A673 (cell line): ENCODE data around the gene MRPL43. TPM values are rescaled to one million over a fixed set of nuclear protein-coding genes. Genes with fewer than 3 reads are reported as not detected.

Experiments
- BruUV-seq: library from RNA; stranded (reverse); fragments of 400-500 nt; replicated peaks from 2 replicates; lab custom pipeline; 2021; lab: Mats Ljungman, UMichigan
- CTCF ChIA-PET: fragments of 300-600 bp; sonication (Branson Sonifier 250); formaldehyde crosslinking; loops from one replicate; lab custom pipeline; 2022; ENCODE audit warnings: antibody characterized with exemption; lab: Charles Lee
- POLR2A ChIA-PET: fragments of 300-600 bp; sonication (Branson Sonifier 250); formaldehyde crosslinking; loops from one replicate; lab custom pipeline; 2022; ENCODE audit warnings: antibody characterized with exemption; ENCODE audit not compliant: low non-redundant PET; lab: Charles Lee
- DNase-seq: peaks from one replicate; pipeline ENCODE4 v3.0.0-alpha.2; 2015; ENCODE audit warnings: low spot score
- H3K27ac ChIP-seq: fragments of 200-600 bp; sonication (generic); 2 replicates; pipeline ENCODE4 v1.5.1; 2016; ENCODE audit warnings: mixed run types, low read depth, mild to moderate bottlenecking, mixed read lengths, antibody characterized with exemption, low read length; ENCODE audit not compliant: poor library complexity, severe bottlenecking
- H3K27me3 ChIP-seq: fragments of 200-600 bp; sonication (generic); replicated peaks from 2 replicates; pipeline ENCODE4 v1.6.1; 2017; ENCODE audit warnings: mixed run types, low read depth, mild to moderate bottlenecking, mixed read lengths, antibody characterized with exemption, low read length; ENCODE audit not compliant: insufficient read depth, poor library complexity
- H3K36me3 ChIP-seq: fragments of 200-600 bp; sonication (generic); 2 replicates; pipeline ENCODE4 v1.6.1; 2016; ENCODE audit warnings: mixed run types, mild to moderate bottlenecking, mixed read lengths, antibody characterized with exemption, low read length; ENCODE audit not compliant: insufficient read depth, poor library complexity, severe bottlenecking
- H3K4me1 ChIP-seq: fragments of 200-600 bp; sonication (generic); 2 replicates; pipeline ENCODE4 v1.6.1; 2017; ENCODE audit warnings: mixed run types, mild to moderate bottlenecking, mixed read lengths, antibody characterized with exemption, low read length; ENCODE audit not compliant: insufficient read depth, poor library complexity, severe bottlenecking
- H3K4me3 ChIP-seq: fragments of 200-600 bp; sonication (generic); 2 replicates; pipeline ENCODE4 v1.5.1; 2016; ENCODE audit warnings: low read depth, mixed run types, mild to moderate bottlenecking, mixed read lengths, low read length; ENCODE audit not compliant: poor library complexity, severe bottlenecking
- H3K9me3 ChIP-seq: fragments of 200-600 bp; sonication (generic); 2 replicates; pipeline ENCODE4 v1.6.1; 2016; ENCODE audit warnings: mixed run types, low read depth, mild to moderate bottlenecking, mixed read lengths, antibody characterized with exemption, low read length; ENCODE audit not compliant: poor library complexity, severe bottlenecking
- CTCF ChIP-seq: fragments of 300-800, 200-600 bp; sonication (generic); conservative IDR thresholded peaks from 2 replicates; pipeline ENCODE4 v1.5.1; 2017; ENCODE audit warnings: low read depth, mild to moderate bottlenecking, antibody characterized with exemption, low read length, moderate library complexity, mixed read lengths
- EZH2 ChIP-seq: fragments of 200-600 bp; sonication (generic); IDR thresholded peaks from 2 replicates; pipeline ENCODE4 v1.6.1; 2017; ENCODE audit warnings: borderline replicate concordance, low read depth, mild to moderate bottlenecking, mixed read lengths, antibody characterized with exemption, low read length; ENCODE audit not compliant: poor library complexity, severe bottlenecking
- intact Hi-C: fragments of 100-400 bp; cut with micrococcal nuclease; formaldehyde crosslinking; loops from one replicate; pipeline ENCODE4 v1.10.0; 2022; ENCODE audit not compliant: unreplicated experiment
- total RNA-seq: library from RNA; stranded (reverse); gene quantifications from 2 replicates; pipeline ENCODE4 v1.2.3, GENCODE V29; 2021

The MRPL43 gene
- total RNA-seq, 1 experiment from 2014 or later = 80.4 TPM

DNA sequence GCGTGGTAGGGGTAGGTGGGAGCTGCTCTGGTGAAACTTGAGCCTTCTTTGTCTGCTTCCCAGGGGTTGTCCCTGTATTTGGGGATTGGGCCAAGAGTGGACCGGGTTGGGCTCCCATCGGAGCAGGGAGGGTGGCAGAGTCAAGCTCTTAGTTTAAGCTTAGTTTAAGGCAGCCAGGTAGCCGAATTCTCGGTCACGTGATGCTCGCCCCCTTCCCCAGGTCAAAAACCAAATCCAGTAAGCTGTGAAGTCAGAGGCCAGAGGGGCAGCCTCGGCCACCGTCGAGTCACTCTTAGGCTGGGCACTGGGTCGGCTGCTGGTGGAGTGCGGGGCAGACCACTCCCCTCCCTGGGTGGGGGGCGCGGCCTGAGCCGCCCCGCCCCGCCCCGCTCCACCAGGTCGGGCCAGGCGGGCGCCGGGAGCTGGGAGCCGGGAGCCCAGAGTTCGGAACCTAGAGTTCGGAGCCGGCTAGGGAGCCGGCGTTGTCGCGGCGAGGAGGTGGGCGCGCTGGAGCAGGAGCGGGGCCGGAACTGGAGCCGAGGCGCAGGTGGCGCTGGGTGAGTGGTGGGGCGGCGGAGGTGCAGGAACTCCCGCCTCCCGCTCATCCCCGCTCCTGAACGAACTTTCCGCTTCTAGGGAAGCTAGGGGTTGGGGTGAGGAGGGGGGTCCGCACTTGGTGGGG lies 9.5 kb upstream of the MRPL43 start:
- peaks cover 44% of the 10 kb centered on the region for H3K4me1 ChIP-seq
- H3K4me3 ChIP-seq = peak overlapping the region; percentile 88
- no peaks in the 10 kb centered on the region for H3K27me3 ChIP-seq
- CTCF ChIA-PET = interaction anchor here (0.5 to 2.3 kb wide), 4 partner anchors 9 to 62 kb away, joined by 3 to 23 read pairs (median 4); partner anchors contain the start of genes MRPL43, SEMA4G and TWNK
- intact Hi-C loops = loop anchor here (5.0 kb wide), 1 partner anchor 65 kb away; the partner anchor contains the start of gene KAZALD1
- POLR2A ChIA-PET = no interaction called here
- peaks cover 10% of the 10 kb centered on the region for H3K36me3 ChIP-seq
- H3K9me3 ChIP-seq = no peaks in the 10 kb centered on the region
- peak; percentile 42 for DNase-seq
- no TSS peak for BruUV-seq
- TF ChIP-seq CTCF (no peak), EZH2 (no peak)
- peak overlapping the region; percentile 98 for H3K27ac ChIP-seq

GRCh38 chr10:100995181-100995580 lies 7.9 kb upstream of the MRPL43 start:
- H3K4me1 ChIP-seq = peaks cover 36% of the 10 kb centered on the region
- H3K27ac ChIP-seq = peak overlapping the region; percentile 98
- BruUV-seq = no TSS peak
- no peak overlapping the region for H3K4me3 ChIP-seq
- H3K27me3 ChIP-seq = no peaks in the 10 kb centered on the region
- H3K36me3 ChIP-seq = peaks cover 24% of the 10 kb centered on the region
- TF ChIP-seq EZH2 (no peak), CTCF (no peak)
- ChIA-PET CTCF (interaction anchor here (1.1 to 2.0 kb wide), 2 partner anchors 16 to 19 kb away, joined by 4 to 8 read pairs; no protein-coding TSS in a partner anchor), POLR2A (no interaction called here)
- intact Hi-C loops = loop anchor here (5.0 kb wide), 1 partner anchor 67 kb away; the partner anchor contains the start of gene KAZALD1
- peak; percentile 47 for DNase-seq
- no peaks in the 10 kb centered on the region for H3K9me3 ChIP-seq

GRCh38 chr10:100993986-100994708 lies 6.8 kb upstream of the MRPL43 start:
- TF ChIP-seq EZH2 (no peak), CTCF (peak; percentile 74)
- H3K27me3 ChIP-seq = no peaks in the 10 kb centered on the region
- H3K4me1 ChIP-seq = peaks cover 41% of the 10 kb centered on the region
- intact Hi-C loops = no loop called here
- BruUV-seq = TSS peak; percentile 64
- POLR2A ChIA-PET = no interaction called here
- no peak overlapping the region for H3K4me3 ChIP-seq
- peak; percentile 71 for DNase-seq
- peak overlapping the region; percentile 37 for H3K27ac ChIP-seq
- H3K36me3 ChIP-seq = peaks cover 34% of the 10 kb centered on the region
- no peaks in the 10 kb centered on the region for H3K9me3 ChIP-seq
- CTCF ChIA-PET = interaction anchor here (1.0 to 2.0 kb wide), 3 partner anchors 17 to 21 kb away, joined by 4 to 8 read pairs (median 5); no protein-coding TSS in a partner anchor
